ENCODE data around the gene NIP7. TPM values are rescaled to one million over a fixed set of nuclear protein-coding genes. Genes with fewer than 3 reads are reported as not detected.

NIP7 gene
- total RNA-seq, 1 donor, result 27.9 TPM

GRCh38 chr16:69373019-69373418, 33.4 kb downstream of the NIP7 start:
- TF ChIP-seq CTCF (IDR thresholded peaks at IDR 0.05; ENCODE audit: insufficient read depth, low read length), result no peak
- H3K4me3 ChIP-seq (ENCODE audit: low read depth, low read length), result no peak overlapping the region
- DNase-seq (ENCODE audit: low read depth), result no peak

- TF ChIP-seq CTCF (IDR thresholded peaks at IDR 0.05; ENCODE audit: insufficient read depth, low read length), result no peak
- no peak overlapping the region for H3K4me3 ChIP-seq (ENCODE audit: low read depth, low read length)
- DNase-seq (ENCODE audit: low read depth), result no peak
Observed at GRCh38 chr16:69376393-69377059, 37.0 kb downstream of the NIP7 start.

- no peak overlapping the region for H3K4me3 ChIP-seq (ENCODE audit: low read depth, low read length)
- DNase-seq (ENCODE audit: low read depth), result no peak
- no peak for TF ChIP-seq CTCF (IDR thresholded peaks at IDR 0.05; ENCODE audit: insufficient read depth, low read length)
Observed at GRCh38 chr16:69378036-69378435, 38.5 kb downstream of the NIP7 start.

GRCh38 chr16:69378760-69379159, 39.2 kb downstream of the NIP7 start:
- H3K4me3 ChIP-seq (ENCODE audit: low read depth, low read length), result no peak overlapping the region
- no peak for TF ChIP-seq CTCF (IDR thresholded peaks at IDR 0.05; ENCODE audit: insufficient read depth, low read length)
- DNase-seq (ENCODE audit: low read depth), result peak; percentile 53

GRCh38 chr16:69381231-69381630, 41.7 kb downstream of the NIP7 start:
- no peak for TF ChIP-seq CTCF (IDR thresholded peaks at IDR 0.05; ENCODE audit: insufficient read depth, low read length)
- H3K4me3 ChIP-seq (ENCODE audit: low read depth, low read length), result no peak overlapping the region
- no peak for DNase-seq (ENCODE audit: low read depth)

GRCh38 chr16:69382421-69382820, 42.8 kb downstream of the NIP7 start:
- no peak for DNase-seq (ENCODE audit: low read depth)
- no peak overlapping the region for H3K4me3 ChIP-seq (ENCODE audit: low read depth, low read length)
- no peak for TF ChIP-seq CTCF (IDR thresholded peaks at IDR 0.05; ENCODE audit: insufficient read depth, low read length)

- H3K4me3 ChIP-seq (ENCODE audit: low read depth, low read length), result peak overlapping the region; percentile 75
- TF ChIP-seq CTCF (IDR thresholded peaks at IDR 0.05; ENCODE audit: insufficient read depth, low read length), result no peak
- no peak for DNase-seq (ENCODE audit: low read depth)
Observed at GRCh38 chr16:69384974-69385373, 45.4 kb downstream of the NIP7 start.

Measured in fibroblast of the aortic adventitia (primary cell).